HG02852 (cell line): Measurements from ENCODE around the gene PODXL.
"Not testable (repeated sequence)": the region's sequence is repeated elsewhere in the genome, so short reads cannot be mapped to it uniquely, and the experiment has no call there.

Experiments used
- ATAC-seq: cut with Tn5 transposase; IDR thresholded peaks from one replicate; pipeline ENCODE4 v1.9.1; 2021; ENCODE audit warnings: mild to moderate bottlenecking, moderate library complexity; ENCODE audit not compliant: unreplicated experiment

The PODXL gene

GRCh38 chr7:131497454-131497853, 59.0 kb downstream of the PODXL start:
- no peak for ATAC-seq

- ATAC-seq = no peak
Observed at GRCh38 chr7:131495669-131496498, 60.5 kb downstream of the PODXL start.

DNA sequence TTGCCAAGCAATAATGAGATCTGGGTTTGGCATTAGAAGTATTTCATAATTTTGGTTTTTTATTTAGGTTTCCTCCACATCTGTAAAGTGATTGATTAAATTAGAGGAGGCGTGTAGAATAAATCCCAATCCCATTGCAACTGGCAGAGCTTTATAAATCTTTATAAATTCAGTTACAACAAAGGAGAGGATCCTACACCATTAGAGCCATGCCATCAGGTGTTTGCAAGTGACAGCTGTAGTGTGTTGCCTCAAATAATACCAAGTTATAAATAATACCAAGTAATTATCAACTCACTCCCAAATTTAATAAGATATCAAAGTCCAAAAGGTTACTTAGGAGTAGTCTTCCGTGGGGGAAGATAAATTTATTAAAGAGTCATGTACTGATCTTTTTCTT, 62.2 kb downstream of the PODXL start:
- ATAC-seq = no peak

DNA sequence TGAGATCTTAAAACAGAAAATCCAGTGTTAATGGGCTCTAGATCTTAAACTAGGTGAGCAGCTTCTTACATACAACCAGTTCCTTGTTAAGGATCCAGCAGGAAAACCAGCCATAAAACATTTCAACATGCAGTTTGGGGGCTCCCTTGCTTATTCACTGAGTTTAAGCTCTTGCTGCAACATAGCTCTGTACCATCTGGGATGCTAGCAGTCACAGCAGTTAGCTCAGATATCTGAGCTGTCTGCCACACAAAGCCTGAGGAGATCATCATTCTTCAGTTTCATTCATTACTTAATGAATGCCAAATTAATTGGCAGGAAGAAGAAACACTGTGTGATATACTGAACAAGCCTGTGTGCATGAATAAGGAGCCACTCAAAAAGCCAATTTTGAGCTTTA, 62.8 kb downstream of the PODXL start:
- ATAC-seq = no peak

GRCh38 chr7:131493081-131493480, 63.3 kb downstream of the PODXL start:
- no peak for ATAC-seq

DNA sequence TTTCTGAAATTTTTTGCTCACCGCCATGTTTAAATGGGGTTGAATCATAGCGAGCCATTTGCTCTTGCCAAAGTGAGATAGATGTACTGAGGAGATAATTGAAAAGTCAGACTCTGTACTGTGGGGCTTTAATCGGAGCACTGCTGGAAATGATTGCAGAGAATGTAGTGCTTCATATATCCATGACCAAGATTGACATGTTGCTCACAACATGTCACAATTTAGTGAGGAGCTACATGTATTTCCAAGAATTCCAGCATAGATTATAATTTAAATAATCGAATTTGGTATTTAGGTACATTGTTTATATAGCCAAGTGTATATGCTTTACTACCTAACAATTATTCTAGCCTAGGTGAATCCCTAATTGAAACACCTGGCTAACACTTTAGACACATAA, 66.5 kb downstream of the PODXL start:
- no peak for ATAC-seq

- no peak for ATAC-seq
Observed at GRCh38 chr7:131489196-131489595, 67.2 kb downstream of the PODXL start.

GRCh38 chr7:131488361-131488760, 68.1 kb downstream of the PODXL start:
- no peak for ATAC-seq

GRCh38 chr7:131487217-131487616, 69.2 kb downstream of the PODXL start:
- ATAC-seq = no peak

GRCh38 chr7:131486346-131486745, 70.1 kb downstream of the PODXL start:
- ATAC-seq = no peak

GRCh38 chr7:131483586-131483985, 72.8 kb downstream of the PODXL start:
- ATAC-seq = no peak

GRCh38 chr7:131482800-131483199, 73.6 kb downstream of the PODXL start:
- ATAC-seq = no peak

GRCh38 chr7:131480384-131481315, 75.8 kb downstream of the PODXL start:
- ATAC-seq = no peak

- ATAC-seq = no peak
Observed at GRCh38 chr7:131476740-131477139, 79.7 kb downstream of the PODXL start.

- ATAC-seq = no peak
Observed at GRCh38 chr7:131471250-131472004, 85.0 kb downstream of the PODXL start.

- ATAC-seq = no peak
Observed at GRCh38 chr7:131467788-131468187, 88.6 kb downstream of the PODXL start.

DNA sequence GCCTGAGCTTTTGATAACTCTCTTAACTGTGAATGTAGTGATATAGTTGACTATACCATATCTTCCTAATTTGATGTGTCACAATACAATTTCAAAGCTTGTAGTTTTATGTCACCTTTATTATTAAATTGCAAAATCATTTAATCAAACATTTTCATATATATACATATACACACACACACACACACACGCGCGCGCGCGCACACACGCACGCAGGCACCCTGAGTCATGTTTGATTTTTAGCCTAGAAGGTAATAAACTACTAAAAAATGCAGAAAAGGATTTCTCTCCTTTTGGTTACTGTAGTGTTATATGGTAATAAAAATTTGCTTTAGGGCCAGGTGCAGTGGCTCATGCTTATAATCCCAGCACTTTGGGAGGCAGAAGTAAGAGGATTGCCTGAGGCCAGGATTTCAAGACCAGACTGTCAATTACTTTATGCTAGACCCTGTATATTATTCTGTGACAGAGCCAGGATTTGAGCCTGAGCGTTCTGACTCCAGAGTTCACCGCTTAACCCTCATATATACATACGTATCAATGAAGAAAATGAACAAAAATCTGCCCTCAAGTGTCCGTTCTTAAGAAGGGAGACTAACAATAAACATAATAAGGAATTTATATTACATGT, 89.6 kb downstream of the PODXL start:
- no peak for ATAC-seq

- not testable (repeated sequence) for ATAC-seq
Observed at GRCh38 chr7:131462715-131463114, 93.7 kb downstream of the PODXL start.

GRCh38 chr7:131462059-131462458, 94.4 kb downstream of the PODXL start:
- ATAC-seq = no peak

GRCh38 chr7:131459256-131459655, 97.2 kb downstream of the PODXL start:
- no peak for ATAC-seq

DNA sequence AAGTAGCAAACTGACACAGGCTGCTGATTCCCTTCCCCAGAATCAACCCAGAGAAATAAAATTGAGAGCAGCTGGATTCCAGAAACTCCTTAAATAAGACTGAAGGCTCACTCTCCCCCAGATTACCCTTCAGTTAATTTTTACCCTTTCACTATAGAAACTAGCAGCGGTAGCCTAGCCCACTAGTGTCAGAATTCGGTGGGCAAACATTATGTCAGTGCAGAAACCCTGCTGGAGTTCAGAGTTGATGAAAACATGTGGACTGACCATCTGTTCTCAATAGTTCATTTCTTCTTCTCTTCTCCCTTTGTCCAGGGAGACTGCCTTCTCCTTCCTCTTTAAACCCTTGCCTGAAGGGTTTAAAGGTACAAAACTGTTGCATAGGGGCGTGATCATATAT, 100.1 kb downstream of the PODXL start:
- ATAC-seq = no peak
